OCI-LY7 (cell line): Measurements from ENCODE around the gene MBIP. TPM values are rescaled to one million over a fixed set of nuclear protein-coding genes. Genes with fewer than 3 reads are reported as not detected.

Source experiments
- BruUV-seq: library from RNA; stranded (reverse); fragments of 400-500 nt; replicated peaks from 2 replicates; lab custom pipeline; 2021; lab: Mats Ljungman, UMichigan
- CTCF ChIA-PET: fragments of 300-600 bp; sonication (Branson Sonifier 250); formaldehyde crosslinking; loops from one replicate; lab custom pipeline; 2022; ENCODE audit warnings: antibody characterized with exemption; ENCODE audit not compliant: unreplicated experiment; lab: Charles Lee
- POLR2A ChIA-PET: fragments of 300-600 bp; sonication (Branson Sonifier 250); formaldehyde crosslinking; loops from one replicate; lab custom pipeline; 2022; ENCODE audit warnings: antibody characterized with exemption; lab: Charles Lee
- DNase-seq: peaks from one replicate; pipeline ENCODE4 v3.0.0-alpha.2; 2015; ENCODE audit warnings: low spot score
- H2AFZ ChIP-seq: fragments of 200-600 bp; sonication (generic), shearing (Covaris generic); 2 replicates; pipeline ENCODE4 v1.6.1; 2014; ENCODE audit warnings: mild to moderate bottlenecking, antibody characterized with exemption, low read length, moderate library complexity
- H3K27ac ChIP-seq: fragments of 200-600 bp; sonication (generic); 2 replicates; pipeline ENCODE4 v1.5.1; 2014; ENCODE audit warnings: mixed run types, low read depth, mild to moderate bottlenecking, moderate library complexity, low read length, inconsistent platforms; ENCODE audit not compliant: poor library complexity, severe bottlenecking
- H3K36me3 ChIP-seq: fragments of 200-600 bp; sonication (generic); 2 replicates; pipeline ENCODE4 v1.6.1; 2014; ENCODE audit warnings: mild to moderate bottlenecking, antibody characterized with exemption, low read length, moderate library complexity, mixed read lengths; ENCODE audit not compliant: insufficient read depth
- H3K4me1 ChIP-seq: fragments of 200-600 bp; sonication (generic); 2 replicates; pipeline ENCODE4 v1.5.1; 2014; ENCODE audit warnings: mild to moderate bottlenecking, low read length; ENCODE audit not compliant: insufficient read depth, poor library complexity, severe bottlenecking
- H3K4me2 ChIP-seq: fragments of 200-600 bp; sonication (generic); 2 replicates; pipeline ENCODE4 v1.6.1; 2014; ENCODE audit warnings: mild to moderate bottlenecking, low read length
- H3K4me3 ChIP-seq: fragments of 200-600 bp; sonication (generic); 2 replicates; pipeline ENCODE4 v1.5.1; 2014; ENCODE audit warnings: mild to moderate bottlenecking, low read depth, low read length; ENCODE audit not compliant: poor library complexity, severe bottlenecking
- H3K79me2 ChIP-seq: fragments of 200-600 bp; sonication (generic); 2 replicates; pipeline ENCODE4 v1.6.1; 2016; ENCODE audit warnings: low read depth, mild to moderate bottlenecking, low read length, moderate library complexity, mixed read lengths; ENCODE audit not compliant: insufficient read depth
- H3K9me2 ChIP-seq: fragments of 200-600 bp; sonication (generic); 2 replicates; pipeline ENCODE4 v1.6.1; 2016; ENCODE audit warnings: mild to moderate bottlenecking, low read length, mixed read lengths; ENCODE audit not compliant: insufficient read depth
- H3K9me3 ChIP-seq: fragments of 200-600 bp; sonication (generic); 2 replicates; pipeline ENCODE4 v1.6.1; 2014; ENCODE audit warnings: mild to moderate bottlenecking, mixed run types, low read length, mixed read lengths
- H4K20me1 ChIP-seq: fragments of 200-600 bp; sonication (generic); 2 replicates; pipeline ENCODE4 v1.6.1; 2014; ENCODE audit warnings: mild to moderate bottlenecking, antibody characterized with exemption, low read length, moderate library complexity, mixed read lengths; ENCODE audit not compliant: insufficient read depth
- EZH2phosphoT487 ChIP-seq: fragments of 200-600 bp; sonication (generic); IDR thresholded peaks from 2 replicates; pipeline ENCODE4 v1.6.1; 2018; ENCODE audit warnings: low read depth, borderline replicate concordance, mild to moderate bottlenecking, mixed run types, antibody characterized with exemption, low read length, moderate library complexity, mixed read lengths
- intact Hi-C: fragments of 100-400 bp; cut with micrococcal nuclease; formaldehyde crosslinking; loops from one replicate; pipeline ENCODE4 v1.10.0; 2022; ENCODE audit not compliant: unreplicated experiment
- total RNA-seq, 2 experiments: library from RNA; depleted of rRNA in 1 of 2; stranded (reverse); fragments of >200 nt in 1 of 2; shearing (Covaris generic) in 1 of 2; gene quantifications; 2 replicates each; pipeline ENCODE4 v1.2.3, GENCODE V29; 2014 to 2022
- TF ChIP-seq, protein P1 (sequence below): fragments of 200-600 bp; sonication (generic); conservative IDR thresholded peaks from 2 replicates; pipeline ENCODE4 v1.5.1; 2014; ENCODE audit warnings: mild to moderate bottlenecking, antibody characterized with exemption, low read length, moderate library complexity, mixed read lengths

MBIP gene
- total RNA-seq, 2 experiments from 2014 or later, result 8.8 to 28.1 TPM

DNA sequence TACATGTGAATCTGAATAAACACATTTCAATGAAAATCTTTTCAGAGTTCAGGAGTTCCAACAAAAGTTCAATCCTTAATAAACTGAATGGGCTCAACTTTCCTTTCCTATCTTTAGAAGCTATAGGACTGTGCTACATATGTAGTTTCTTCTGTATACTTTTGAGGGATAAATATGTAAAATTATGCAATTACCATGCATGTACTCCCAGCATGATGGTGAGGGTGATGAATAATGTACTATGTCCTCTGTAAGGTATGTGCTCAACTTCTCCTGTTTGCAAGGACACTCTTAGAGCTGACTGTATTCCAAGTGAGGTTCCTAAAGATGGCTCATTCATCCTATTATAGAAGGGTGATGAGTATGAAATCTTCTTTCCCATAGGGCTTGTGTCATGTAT, 15.5 kb downstream of the MBIP start:
- Histone ChIP-seq H4K20me1 (no peaks in the 10 kb centered on the region), H2AFZ (no peak overlapping the region), H3K79me2 (no peaks in the 10 kb centered on the region), H3K4me1 (no peaks in the 10 kb centered on the region), H3K4me2 (no peak overlapping the region), H3K9me3 (no peaks in the 10 kb centered on the region), H3K9me2 (no peaks in the 10 kb centered on the region), H3K27ac (no peak overlapping the region), H3K4me3 (no peak overlapping the region), H3K36me3 (peaks cover 76% of the 10 kb centered on the region)
- intact Hi-C loops, result no loop called here
- DNase-seq, result no peak
- TF ChIP-seq, protein P1, sequence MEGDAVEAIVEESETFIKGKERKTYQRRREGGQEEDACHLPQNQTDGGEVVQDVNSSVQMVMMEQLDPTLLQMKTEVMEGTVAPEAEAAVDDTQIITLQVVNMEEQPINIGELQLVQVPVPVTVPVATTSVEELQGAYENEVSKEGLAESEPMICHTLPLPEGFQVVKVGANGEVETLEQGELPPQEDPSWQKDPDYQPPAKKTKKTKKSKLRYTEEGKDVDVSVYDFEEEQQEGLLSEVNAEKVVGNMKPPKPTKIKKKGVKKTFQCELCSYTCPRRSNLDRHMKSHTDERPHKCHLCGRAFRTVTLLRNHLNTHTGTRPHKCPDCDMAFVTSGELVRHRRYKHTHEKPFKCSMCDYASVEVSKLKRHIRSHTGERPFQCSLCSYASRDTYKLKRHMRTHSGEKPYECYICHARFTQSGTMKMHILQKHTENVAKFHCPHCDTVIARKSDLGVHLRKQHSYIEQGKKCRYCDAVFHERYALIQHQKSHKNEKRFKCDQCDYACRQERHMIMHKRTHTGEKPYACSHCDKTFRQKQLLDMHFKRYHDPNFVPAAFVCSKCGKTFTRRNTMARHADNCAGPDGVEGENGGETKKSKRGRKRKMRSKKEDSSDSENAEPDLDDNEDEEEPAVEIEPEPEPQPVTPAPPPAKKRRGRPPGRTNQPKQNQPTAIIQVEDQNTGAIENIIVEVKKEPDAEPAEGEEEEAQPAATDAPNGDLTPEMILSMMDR, result no peak
- TF ChIP-seq EZH2phosphoT487, result no peak
- ChIA-PET CTCF (no interaction called here), POLR2A (no interaction called here)
- BruUV-seq, result no TSS peak

DNA sequence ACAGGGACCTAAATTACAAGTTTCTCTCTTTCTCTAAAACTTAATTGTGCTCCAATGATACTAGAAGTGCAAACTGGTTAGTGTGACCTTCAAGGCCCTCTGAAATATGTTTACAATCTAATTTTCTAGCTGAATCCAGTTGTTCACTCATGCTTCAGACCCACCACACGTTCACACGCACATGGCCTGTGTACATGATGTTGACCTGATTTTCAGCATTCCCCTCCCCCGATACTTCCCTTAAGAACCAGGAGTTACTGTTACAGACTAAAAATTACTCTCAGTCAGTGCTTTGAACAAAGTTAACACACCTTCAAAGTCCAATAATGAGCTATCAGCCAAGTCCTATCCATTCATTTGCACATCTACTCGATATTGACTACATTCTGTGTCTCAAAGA, 16.5 kb downstream of the MBIP start:
- no peak overlapping the region for H3K27ac ChIP-seq
- no peaks in the 10 kb centered on the region for H3K79me2 ChIP-seq
- H3K36me3 ChIP-seq, result peaks cover 76% of the 10 kb centered on the region
- TF ChIP-seq, protein P1, result no peak
- TF ChIP-seq EZH2phosphoT487, result no peak
- POLR2A ChIA-PET, result no interaction called here
- no peak for DNase-seq
- CTCF ChIA-PET, result no interaction called here
- no peaks in the 10 kb centered on the region for H3K9me2 ChIP-seq
- no TSS peak for BruUV-seq
- H3K9me3 ChIP-seq, result no peaks in the 10 kb centered on the region
- no peak overlapping the region for H2AFZ ChIP-seq
- no peaks in the 10 kb centered on the region for H4K20me1 ChIP-seq
- H3K4me1 ChIP-seq, result no peaks in the 10 kb centered on the region
- H3K4me3 ChIP-seq, result no peak overlapping the region
- no peak overlapping the region for H3K4me2 ChIP-seq
- intact Hi-C loops, result no loop called here

DNA sequence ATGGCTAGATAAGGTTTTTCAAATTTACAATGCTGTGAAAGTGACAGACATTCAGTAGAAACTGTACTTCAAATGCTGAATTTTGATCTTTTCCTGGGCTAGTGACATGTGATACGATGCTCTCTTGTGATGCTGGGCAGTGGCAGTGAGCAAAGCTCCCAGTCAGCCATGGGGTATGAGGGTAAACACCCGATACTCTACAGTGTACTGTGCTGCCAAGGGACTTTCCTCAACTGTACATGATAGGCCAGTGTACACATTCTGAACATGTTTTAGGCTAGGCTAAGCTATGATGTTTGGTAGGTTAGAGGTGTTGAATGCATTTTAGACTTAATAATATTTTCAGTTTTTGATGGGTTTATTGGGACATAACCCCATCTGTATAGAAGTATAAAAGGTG, 17.6 kb downstream of the MBIP start:
- BruUV-seq, result no TSS peak
- intact Hi-C loops, result no loop called here
- ChIA-PET CTCF (no interaction called here), POLR2A (interaction anchor here (0.6 kb wide), 1 partner anchor 200 kb away, joined by 3 read pairs; no protein-coding TSS in a partner anchor)
- Histone ChIP-seq H3K27ac (no peak overlapping the region), H3K9me2 (no peaks in the 10 kb centered on the region), H4K20me1 (no peaks in the 10 kb centered on the region), H3K4me3 (no peak overlapping the region), H3K4me1 (no peaks in the 10 kb centered on the region), H3K79me2 (no peaks in the 10 kb centered on the region), H3K4me2 (no peak overlapping the region), H3K9me3 (no peaks in the 10 kb centered on the region), H3K36me3 (peaks cover 76% of the 10 kb centered on the region), H2AFZ (no peak overlapping the region)
- TF ChIP-seq, protein P1, result no peak
- no peak for TF ChIP-seq EZH2phosphoT487
- DNase-seq, result no peak
